Endothelial cell of umbilical vein (primary cell): ENCODE data around the gene FGL2.
"Not testable (repeated sequence)": the region's sequence is repeated elsewhere in the genome, so short reads cannot be mapped to it uniquely, and the experiment has no call there.

Experiments used
- CTCF ChIP-seq, 2 donors: IDR thresholded peaks; 1 replicate in 1 of 2; 2 replicates in 1 of 2; pipeline ENCODE4 v1.5.1; 2011; ENCODE audit warnings: low read length in 2 of 2, mild to moderate bottlenecking in 2 of 2, moderate library complexity in 2 of 2, control low read depth in 1 of 2, inconsistent platforms in 1 of 2, low read depth in 1 of 2; ENCODE audit not compliant: insufficient read depth in 1 of 2; ENCODE audit errors: extremely low read depth in 1 of 2
- EZH2 ChIP-seq: IDR thresholded peaks from 2 replicates; pipeline ENCODE4 v1.6.1; 2012; ENCODE audit warnings: borderline replicate concordance, low read depth, mild to moderate bottlenecking, moderate library complexity, low read length, inconsistent platforms; ENCODE audit not compliant: severe bottlenecking
- FOS ChIP-seq: IDR thresholded peaks from 2 replicates; pipeline ENCODE4 v1.6.1; 2011; ENCODE audit warnings: mild to moderate bottlenecking, low read length, moderate library complexity, borderline replicate concordance; ENCODE audit not compliant: insufficient read depth
- JUN ChIP-seq: IDR thresholded peaks from 2 replicates; pipeline ENCODE4 v1.6.1; 2011; ENCODE audit warnings: borderline replicate concordance, low read depth; ENCODE audit not compliant: insufficient read length, insufficient read depth
- MAX ChIP-seq: IDR thresholded peaks from 2 replicates; pipeline ENCODE4 v1.6.1; 2011; ENCODE audit not compliant: insufficient read depth, insufficient read length
- POLR2A ChIP-seq: IDR thresholded peaks from 2 replicates; pipeline ENCODE4 v1.6.1; 2012; ENCODE audit warnings: low read depth, mild to moderate bottlenecking, control low read depth, low read length
- POLR2AphosphoS5 ChIP-seq: IDR thresholded peaks from 2 replicates; pipeline ENCODE4 v1.6.1; 2012; ENCODE audit warnings: low read depth, mild to moderate bottlenecking, control low read depth, low read length, moderate library complexity; ENCODE audit not compliant: insufficient read depth

- TF ChIP-seq CTCF (IDR thresholded peaks at IDR 0.05; ENCODE audit: extremely low read depth in 1 of 2, insufficient read depth in 1 of 2, low read depth in 1 of 2, low read length in 2 of 2); FOS; EZH2; MAX; JUN; POLR2AphosphoS5; POLR2A: not testable (repeated sequence)
These were observed 20.2 kb upstream of the FGL2 start for GRCh38 chr7:77219701-77220331.
